ENCODE measurements around the gene PORCN. TPM values are rescaled to one million over a fixed set of nuclear protein-coding genes. Genes with fewer than 3 reads are reported as not detected.
"Not testable (repeated sequence)": the region's sequence is repeated elsewhere in the genome, so short reads cannot be mapped to it uniquely, and the experiment has no call there.

Gene PORCN
- total and polyA plus RNA-seq, 2 experiments from 2014 or later, result 20.1 to 24.2 TPM

DNA sequence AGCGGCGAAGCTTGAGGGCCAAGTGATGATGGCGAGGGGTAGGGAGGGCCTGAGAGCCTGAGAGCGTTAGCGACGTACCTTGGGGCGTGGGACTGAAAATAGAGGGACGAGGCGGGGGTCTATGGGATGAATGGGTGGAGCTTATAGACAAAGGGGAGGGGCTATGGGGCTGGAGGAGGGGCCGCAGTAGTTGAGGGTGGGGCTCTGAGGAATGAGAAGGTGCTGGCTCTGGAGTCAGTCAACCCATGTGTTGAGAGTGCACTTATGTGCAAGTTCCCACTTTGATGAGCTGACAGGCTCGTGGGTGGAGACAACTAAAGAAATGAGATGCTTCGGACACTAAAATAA is 31.2 kb downstream of the PORCN start:
- DNase-seq (ENCODE audit: low read depth in 1 of 2, low spot score in 1 of 2), result peak; percentile 47 to 74
- peak overlapping the region; percentile 90 for H3K27ac ChIP-seq
- TF ChIP-seq CTCF (IDR thresholded peaks at IDR 0.05; ENCODE audit: low read depth, low read length), result no peak

GRCh38 chrX:48540480-48540879 is 31.7 kb downstream of the PORCN start:
- no peaks in the 10 kb centered on the region for H3K9me3 ChIP-seq (ENCODE audit: low read depth)
- peak overlapping the region; percentile 42 for H3K4me3 ChIP-seq
- no peaks in the 10 kb centered on the region for H3K36me3 ChIP-seq

More for the DNA sequence above, 31.2 kb downstream of the PORCN start:
- Histone ChIP-seq H3K9me3 (ENCODE audit: low read depth) (no peaks in the 10 kb centered on the region), H3K27me3 (no peaks in the 10 kb centered on the region), H3K4me3 (peak overlapping the region; percentile 42), H3K36me3 (no peaks in the 10 kb centered on the region), H3K4me1 (ENCODE audit: low read depth) (no peaks in the 10 kb centered on the region)

GRCh38 chrX:48541140-48541814 is 32.5 kb downstream of the PORCN start:
- Histone ChIP-seq H3K27me3 (no peaks in the 10 kb centered on the region), H3K36me3 (no peaks in the 10 kb centered on the region), H3K4me1 (ENCODE audit: low read depth) (no peaks in the 10 kb centered on the region), H3K27ac (no peak overlapping the region), H3K4me3 (no peak overlapping the region), H3K9me3 (ENCODE audit: low read depth) (no peaks in the 10 kb centered on the region)
- no peak for DNase-seq (ENCODE audit: low read depth in 1 of 2, low spot score in 1 of 2)
- no peak for TF ChIP-seq CTCF (IDR thresholded peaks at IDR 0.05; ENCODE audit: low read depth, low read length)

More at GRCh38 chrX:48540480-48540879, 31.7 kb downstream of the PORCN start:
- TF ChIP-seq CTCF (IDR thresholded peaks at IDR 0.05; ENCODE audit: low read depth, low read length), result no peak
- Histone ChIP-seq H3K27me3 (no peaks in the 10 kb centered on the region), H3K27ac (peak overlapping the region; percentile 63), H3K4me1 (ENCODE audit: low read depth) (no peaks in the 10 kb centered on the region)
- DNase-seq (ENCODE audit: low read depth in 1 of 2, low spot score in 1 of 2), result no peak

- Histone ChIP-seq H3K27me3 (no peaks in the 10 kb centered on the region), H3K4me1 (ENCODE audit: low read depth) (no peaks in the 10 kb centered on the region), H3K36me3 (no peaks in the 10 kb centered on the region), H3K4me3 (no peak overlapping the region), H3K27ac (no peak overlapping the region), H3K9me3 (ENCODE audit: low read depth) (no peaks in the 10 kb centered on the region)
- no peak for DNase-seq (ENCODE audit: low read depth in 1 of 2, low spot score in 1 of 2)
- TF ChIP-seq CTCF (IDR thresholded peaks at IDR 0.05; ENCODE audit: low read depth, low read length), result no peak
These were observed 40.1 kb downstream of the PORCN start for GRCh38 chrX:48548871-48549270.

- DNase-seq (ENCODE audit: low read depth in 1 of 2, low spot score in 1 of 2), result peak; percentile 36 to 50
- H3K4me3 ChIP-seq; H3K4me1 ChIP-seq (ENCODE audit: low read depth); H3K36me3 ChIP-seq; H3K9me3 ChIP-seq (ENCODE audit: low read depth); H3K27me3 ChIP-seq: not testable (repeated sequence)
- peak overlapping the region; percentile 98 for H3K27ac ChIP-seq
These were observed 47.0 kb downstream of the PORCN start for GRCh38 chrX:48555731-48556325.

DNA sequence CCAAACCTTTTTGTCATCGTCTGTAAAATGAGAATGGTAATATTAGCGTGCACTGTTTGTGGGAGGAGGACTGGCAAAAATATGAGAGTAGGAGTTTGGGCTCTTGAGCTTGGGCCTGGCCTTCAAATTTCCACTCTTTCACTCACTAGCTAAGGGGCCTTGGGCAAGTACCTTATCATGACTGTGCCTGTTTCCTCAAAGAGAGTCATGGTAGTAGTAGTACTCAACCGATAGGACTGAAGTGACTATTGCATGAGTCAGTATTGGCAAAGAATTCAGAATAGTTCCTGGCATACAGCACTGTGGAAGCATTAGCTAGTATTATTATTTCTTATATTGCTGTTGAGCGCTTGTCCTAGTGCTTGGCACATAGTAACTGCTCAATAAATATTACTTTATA is 49.5 kb downstream of the PORCN start:
- no peaks in the 10 kb centered on the region for H3K36me3 ChIP-seq
- H3K9me3 ChIP-seq (ENCODE audit: low read depth), result no peaks in the 10 kb centered on the region
- peak in 1 of 2 donors; percentile 81 for DNase-seq (ENCODE audit: low read depth in 1 of 2, low spot score in 1 of 2)
- TF ChIP-seq CTCF (IDR thresholded peaks at IDR 0.05; ENCODE audit: low read depth, low read length), result no peak
- no peaks in the 10 kb centered on the region for H3K27me3 ChIP-seq
- no peak overlapping the region for H3K27ac ChIP-seq
- peaks cover 7% of the 10 kb centered on the region for H3K4me1 ChIP-seq (ENCODE audit: low read depth)
- no peak overlapping the region for H3K4me3 ChIP-seq
